ENCODE measurements around the gene TARS1. TPM values are rescaled to one million over a fixed set of nuclear protein-coding genes. Genes with fewer than 3 reads are reported as not detected.

Gene TARS1
- polyA plus RNA-seq, 4 donors: 114 to 144 (median 135) TPM

GRCh38 chr5:33438996-33439395 lies 1.8 kb upstream of the TARS1 start:
- DNase-seq (ENCODE audit: low read depth in 4 of 4, low spot score in 2 of 4): no peak

DNA sequence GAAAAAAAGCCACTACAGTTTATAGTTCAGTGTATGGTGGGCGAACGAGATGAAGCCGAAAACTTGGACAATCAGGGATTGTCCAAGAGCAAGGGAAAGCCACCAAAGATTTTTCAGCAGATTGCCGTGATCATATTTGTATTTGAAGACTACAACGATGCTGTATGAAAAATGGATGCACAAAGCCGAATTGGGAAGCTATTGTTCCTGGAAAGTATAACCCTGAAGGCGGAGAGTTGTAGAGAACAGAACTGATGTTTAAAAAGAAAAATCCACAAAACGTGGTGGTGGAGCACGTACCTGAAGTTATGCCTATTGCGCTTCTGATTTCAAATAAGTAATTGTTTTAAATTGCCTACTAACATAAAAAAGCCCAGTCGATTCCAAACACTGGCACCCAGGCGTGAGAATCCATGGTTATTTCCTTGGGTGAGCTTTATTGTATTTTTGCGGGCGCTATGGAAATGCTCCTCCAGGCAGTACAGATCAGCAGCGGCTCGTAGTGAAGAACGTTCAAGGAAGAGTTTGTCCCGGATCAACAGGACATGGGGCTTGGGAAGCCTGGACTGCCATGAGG lies 772 bp upstream of the TARS1 start:
- no peak for DNase-seq (ENCODE audit: low read depth in 4 of 4, low spot score in 2 of 4)

DNA sequence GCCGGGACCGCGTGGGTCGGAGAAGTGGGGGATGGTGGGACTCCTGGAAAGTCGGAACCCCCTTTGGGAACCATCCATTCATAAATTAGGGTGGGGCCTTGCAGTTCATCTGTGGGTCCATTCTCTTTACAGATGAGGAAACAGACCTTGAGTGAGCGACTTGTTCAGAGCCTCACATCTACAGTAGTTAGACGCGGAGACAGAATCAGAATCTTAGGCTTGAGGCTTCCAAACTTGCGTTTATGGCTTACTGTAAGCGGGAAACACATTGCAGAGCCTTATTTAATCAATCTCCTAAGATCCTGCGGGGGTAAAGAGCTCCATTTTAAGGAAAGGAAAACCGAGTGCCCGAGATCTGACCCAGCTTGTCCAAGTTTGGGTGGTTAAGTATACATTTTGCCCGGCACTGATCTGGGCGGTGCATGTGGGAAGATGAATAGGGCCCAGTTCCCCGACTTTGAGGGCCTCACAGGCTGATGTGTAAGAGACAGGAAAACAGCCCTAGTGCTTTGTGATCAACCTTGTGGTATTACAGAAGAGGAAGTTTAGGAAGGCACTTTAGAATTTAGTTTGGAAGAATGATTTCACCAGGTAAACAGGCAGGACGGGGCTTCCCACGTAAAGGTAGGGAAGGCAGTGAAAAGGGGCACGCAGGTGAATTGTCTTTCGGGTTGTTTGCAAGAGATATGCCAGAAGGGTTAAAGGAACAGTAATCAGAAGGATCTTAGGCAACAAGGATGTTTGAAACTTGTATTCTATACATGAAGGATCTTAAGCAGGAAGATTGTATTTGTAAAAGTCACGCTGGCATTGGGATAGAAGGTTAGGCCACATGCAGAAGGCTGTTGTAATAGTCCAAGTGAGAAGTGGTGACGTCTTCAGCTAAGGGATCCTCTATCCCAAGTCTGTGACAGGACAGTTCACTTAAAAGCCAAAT lies 744 bp downstream of the TARS1 start:
- peak in 2 of 4 donors; percentile 23 to 24 for DNase-seq (ENCODE audit: low read depth in 4 of 4, low spot score in 2 of 4)

- DNase-seq (ENCODE audit: low read depth in 4 of 4, low spot score in 2 of 4): no peak
Measured at GRCh38 chr5:33444542-33444941, 3.8 kb downstream of the TARS1 start.

- no peak for DNase-seq (ENCODE audit: low read depth in 4 of 4, low spot score in 2 of 4)
Measured at GRCh38 chr5:33445798-33446197, 5.0 kb downstream of the TARS1 start.

DNA sequence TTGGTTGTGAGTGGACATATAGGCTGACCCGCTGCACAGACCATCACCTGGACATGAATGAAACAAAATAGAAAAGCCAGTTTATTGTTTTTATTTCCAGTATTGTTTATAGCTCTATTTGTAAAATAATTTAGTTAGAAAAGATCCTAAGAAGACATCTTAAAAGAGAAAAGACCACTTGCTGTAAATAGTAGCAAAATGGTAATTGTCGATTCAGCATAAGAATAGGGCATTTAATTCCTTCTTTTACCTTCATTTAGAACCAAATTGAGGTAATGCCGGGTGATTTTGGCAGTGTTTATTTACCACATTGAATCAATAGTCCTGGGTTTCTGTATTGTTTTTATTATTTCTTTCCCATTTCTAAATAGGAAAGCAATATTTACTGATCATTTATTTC lies 7.4 kb downstream of the TARS1 start:
- no peak for DNase-seq (ENCODE audit: low read depth in 4 of 4, low spot score in 2 of 4)

DNA sequence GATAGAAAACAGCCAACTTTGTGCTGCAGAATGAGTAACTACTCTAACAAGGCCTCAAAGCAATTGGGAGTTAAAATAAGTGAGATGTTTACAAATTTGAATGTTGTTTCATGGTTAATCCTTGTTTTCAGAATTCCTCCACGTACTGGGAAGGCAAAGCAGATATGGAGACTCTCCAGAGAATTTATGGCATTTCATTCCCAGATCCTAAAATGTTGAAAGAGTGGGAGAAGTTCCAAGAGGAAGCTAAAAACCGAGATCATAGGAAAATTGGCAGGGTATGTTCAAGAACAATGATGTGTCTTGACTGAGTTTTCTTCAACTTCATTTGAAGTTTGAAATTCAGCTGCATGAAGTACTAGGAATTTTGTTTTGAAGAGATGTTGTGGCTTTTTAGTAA lies 16.4 kb downstream of the TARS1 start:
- no peak for DNase-seq (ENCODE audit: low read depth in 4 of 4, low spot score in 2 of 4)

- no peak for DNase-seq (ENCODE audit: low read depth in 4 of 4, low spot score in 2 of 4)
Measured at GRCh38 chr5:33457817-33458216, 17.1 kb downstream of the TARS1 start.

DNA sequence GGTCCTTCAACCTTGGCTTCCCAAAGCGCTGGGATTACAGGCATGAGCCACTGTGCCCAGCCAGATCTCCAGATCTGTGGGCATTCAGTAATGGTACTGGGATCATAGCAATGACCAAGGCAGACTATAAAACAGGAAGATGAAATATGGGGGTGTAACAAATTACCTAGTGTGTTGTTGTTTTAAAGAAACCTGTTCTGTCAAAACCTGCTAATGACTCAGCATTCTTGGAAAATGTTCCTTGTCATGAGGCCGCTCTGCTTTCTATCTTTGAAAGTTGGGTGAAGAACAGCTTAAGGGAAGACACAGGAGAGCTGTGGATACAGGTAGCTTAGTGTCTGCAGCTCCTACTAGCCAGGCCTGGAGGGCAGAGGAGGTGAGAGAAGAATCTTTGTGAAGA lies 19.4 kb downstream of the TARS1 start:
- no peak for DNase-seq (ENCODE audit: low read depth in 4 of 4, low spot score in 2 of 4)

DNA sequence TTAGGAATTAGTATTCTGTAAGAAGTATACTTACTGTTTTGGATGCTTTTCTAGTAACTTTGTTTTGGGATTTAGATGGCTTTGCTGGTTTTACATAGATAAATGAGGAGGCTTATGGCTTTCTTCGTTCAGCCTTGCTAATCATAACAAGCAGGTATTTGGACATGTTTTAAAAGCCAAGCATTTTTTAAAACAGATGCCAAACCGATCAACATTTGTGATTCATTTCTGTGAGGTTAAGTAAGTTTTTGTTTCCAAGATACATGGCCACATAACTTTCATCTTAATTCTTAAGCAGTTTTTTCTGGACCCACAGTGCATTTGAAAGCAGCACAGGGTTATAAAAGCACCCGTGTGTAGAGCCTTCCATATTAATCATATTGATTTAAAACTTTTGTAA lies 21.7 kb downstream of the TARS1 start:
- no peak for DNase-seq (ENCODE audit: low read depth in 4 of 4, low spot score in 2 of 4)

DNA sequence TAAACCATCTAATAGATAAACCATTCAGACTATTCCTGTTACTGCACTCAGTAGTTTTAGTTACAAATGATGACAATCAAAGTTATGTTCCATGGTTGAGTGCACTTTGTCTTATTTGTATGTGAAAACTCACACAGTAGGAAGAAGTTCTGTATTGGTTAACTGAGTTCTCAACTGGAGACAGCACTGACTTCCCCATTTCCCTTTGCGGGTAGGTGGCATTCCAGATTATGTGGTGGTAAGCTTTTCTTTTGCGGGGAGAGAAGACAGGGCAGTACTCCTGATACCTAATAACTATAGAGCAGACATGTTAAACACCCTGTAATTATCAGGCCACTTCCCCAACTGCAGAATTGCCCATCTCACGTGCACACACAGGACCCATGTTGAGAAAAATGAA lies 24.4 kb downstream of the TARS1 start:
- DNase-seq (ENCODE audit: low read depth in 4 of 4, low spot score in 2 of 4): no peak

DNA sequence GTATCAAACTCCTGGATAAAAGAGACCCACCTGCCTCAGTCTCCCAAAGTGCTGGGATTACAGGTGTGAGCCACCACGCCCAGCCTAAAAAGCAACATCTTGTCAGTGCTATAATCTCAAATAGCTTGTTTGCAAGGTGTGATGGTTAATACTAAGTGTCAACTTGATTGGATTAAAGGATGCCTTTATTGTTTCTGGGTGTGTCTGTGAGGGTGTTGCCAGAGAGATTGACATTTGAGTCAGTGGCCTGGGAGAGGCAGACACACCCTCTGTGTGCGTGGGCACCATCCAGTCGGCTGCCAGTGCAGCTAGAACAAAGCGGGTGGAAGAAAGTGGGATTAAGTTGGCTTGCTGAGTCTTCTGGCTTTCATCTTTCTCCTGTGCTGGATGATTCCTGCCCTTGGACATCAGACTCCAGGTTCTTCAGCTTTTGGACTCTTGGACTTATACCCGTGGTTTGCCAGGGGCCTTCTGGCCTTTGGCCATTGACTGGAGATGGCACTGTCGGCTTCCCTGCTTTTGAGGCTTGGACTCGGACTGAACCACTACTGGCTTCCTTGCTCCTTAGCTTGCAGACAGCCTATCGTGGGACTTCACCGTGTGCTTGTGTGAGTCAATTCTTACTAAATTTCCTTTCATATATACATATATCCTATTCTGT lies 28.1 kb downstream of the TARS1 start:
- DNase-seq (ENCODE audit: low read depth in 4 of 4, low spot score in 2 of 4): no peak

DNA sequence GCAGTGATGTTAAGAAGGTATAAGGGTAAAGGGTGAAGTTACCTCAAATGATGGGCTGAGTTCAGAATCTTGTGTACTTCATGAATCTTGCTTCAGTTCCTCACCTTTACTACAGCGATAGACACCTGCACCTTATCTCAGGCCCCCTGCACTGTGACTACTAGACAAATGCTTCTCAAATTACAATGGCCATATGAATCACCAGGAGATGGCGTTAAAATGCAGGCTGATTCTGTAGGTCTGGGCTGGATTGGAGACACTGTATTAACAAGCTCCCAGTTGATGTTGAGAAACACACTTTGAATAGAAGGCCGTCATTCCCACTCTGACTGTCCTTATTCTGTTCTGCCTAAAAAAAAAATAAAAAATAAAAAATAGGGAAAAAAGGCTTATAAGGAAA lies 29.8 kb downstream of the TARS1 start:
- no peak for DNase-seq (ENCODE audit: low read depth in 4 of 4, low spot score in 2 of 4)

- DNase-seq (ENCODE audit: low read depth in 4 of 4, low spot score in 2 of 4): no peak
Measured at GRCh38 chr5:33472805-33473409, 32.1 kb downstream of the TARS1 start.

DNA sequence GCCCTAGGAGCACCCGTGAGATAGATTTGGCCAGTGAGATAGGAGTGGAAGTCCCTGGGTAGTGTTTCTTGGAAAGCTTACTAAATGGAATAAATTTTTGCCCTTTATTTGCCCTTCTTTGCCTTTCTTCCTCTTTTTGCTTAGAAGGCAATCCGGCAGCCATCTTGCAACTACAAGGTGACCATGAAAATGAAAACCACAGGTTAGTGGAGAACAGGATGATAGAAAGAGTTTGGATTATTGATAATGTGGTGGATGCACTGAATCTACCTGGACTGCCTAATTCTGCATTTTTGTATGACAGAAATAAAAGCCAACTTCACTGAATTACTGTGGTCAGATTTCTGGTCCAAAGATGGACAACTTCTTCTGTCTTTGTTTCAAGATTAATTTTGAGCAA lies 33.2 kb downstream of the TARS1 start:
- DNase-seq (ENCODE audit: low read depth in 4 of 4, low spot score in 2 of 4): no peak

DNA sequence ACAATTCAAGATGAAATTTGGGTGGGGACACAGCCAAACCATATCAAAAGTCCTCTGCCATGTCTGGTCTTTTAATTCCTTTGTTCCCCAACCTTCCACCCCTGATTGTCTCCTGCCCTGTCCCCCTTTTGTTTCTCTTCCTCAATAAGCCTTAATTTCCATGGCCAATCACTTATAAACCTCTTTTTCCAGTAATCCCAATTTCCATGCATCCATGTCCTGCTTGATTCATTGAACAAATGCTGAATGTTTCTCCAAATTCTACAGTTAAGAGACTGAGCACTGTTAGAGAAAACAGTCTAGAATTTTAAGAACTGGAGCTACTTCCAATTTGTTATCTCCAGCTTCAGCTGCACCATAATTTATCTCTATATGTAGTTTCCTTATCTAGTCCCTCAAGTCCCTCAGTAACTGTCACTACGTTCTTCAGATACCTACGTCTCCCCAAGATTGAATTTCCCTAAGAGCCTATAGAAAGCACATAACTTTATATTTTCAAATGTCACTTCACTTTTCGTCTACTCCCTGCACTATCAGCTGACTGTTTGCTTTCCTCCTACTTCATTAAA lies 34.2 kb downstream of the TARS1 start:
- no peak for DNase-seq (ENCODE audit: low read depth in 4 of 4, low spot score in 2 of 4)

DNA sequence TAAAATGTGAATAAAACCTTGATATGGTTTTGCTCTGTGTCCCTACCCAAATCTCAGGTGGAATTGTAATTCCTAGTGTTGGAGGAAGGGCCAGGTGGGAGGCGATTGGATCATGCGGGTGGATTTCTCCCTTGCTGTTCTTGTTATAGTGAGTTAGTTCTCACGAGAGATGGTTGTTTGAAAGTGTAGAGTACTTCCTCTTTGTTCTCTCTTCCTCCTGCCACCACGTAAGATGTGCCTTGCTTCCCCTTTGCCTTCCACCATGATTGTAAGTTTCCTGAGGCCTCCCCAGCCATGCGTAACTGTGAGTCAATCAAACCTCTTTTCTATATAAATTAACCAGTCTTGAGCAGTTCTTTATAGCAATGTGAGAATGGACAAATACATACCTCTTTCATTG lies 34.9 kb downstream of the TARS1 start:
- DNase-seq (ENCODE audit: low read depth in 4 of 4, low spot score in 2 of 4): no peak

DNA sequence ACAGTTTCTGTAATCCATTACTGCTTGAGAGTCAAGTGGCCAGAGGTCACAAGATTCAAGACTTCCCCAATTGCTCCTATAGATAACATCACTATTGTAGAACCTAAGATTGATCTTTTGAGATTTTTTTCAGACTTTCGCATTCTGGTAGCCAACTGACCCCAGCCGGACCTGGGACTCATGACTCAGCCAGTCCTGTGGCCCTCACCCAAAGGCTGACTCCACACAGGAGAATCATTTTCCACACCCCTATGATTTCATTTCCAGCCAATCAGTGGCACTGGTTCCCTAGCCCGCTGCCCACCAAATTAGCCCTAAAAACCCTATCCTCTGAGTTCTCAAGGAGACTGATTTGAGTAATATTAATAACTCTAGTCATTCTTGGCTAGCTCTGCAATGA lies 36.2 kb downstream of the TARS1 start:
- DNase-seq (ENCODE audit: low read depth in 4 of 4, low spot score in 2 of 4): no peak

DNA sequence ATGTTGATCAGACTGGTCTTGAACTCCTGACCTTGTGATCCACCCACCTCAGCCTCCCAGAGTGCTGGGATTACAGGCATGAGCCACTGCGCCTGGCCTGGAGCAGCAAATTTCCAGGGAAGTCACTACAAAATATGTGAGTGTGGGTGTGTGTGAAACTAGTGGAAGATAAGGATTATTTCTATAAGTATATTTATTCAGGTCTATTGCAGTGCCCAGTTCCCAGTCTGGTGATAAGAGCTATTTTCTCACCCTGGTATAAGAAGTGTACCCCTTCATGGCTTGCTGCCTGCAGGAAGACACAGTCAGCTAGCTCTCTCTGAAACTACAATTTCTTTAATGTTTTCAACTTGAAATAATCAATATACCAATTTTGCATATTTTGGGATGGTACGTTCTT lies 37.1 kb downstream of the TARS1 start:
- DNase-seq (ENCODE audit: low read depth in 4 of 4, low spot score in 2 of 4): no peak

DNA sequence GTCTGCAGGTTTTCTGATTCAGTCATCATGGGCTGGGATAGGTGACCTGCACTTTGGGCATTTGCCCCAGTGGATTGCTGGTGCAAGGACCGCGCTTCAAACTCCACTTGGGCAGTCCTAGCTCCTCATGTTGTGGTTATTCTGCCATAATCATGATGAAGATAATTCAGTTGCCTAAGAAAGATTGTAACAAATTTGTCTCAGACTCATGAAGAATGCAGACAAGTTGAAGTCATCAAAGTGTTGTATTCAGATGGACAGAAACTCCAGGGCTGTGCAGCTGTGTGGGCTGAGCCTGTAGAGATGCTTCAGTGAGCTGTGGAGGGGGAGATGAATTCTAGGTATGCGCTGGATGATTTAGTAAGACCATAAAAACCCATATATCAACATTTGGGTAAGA lies 38.5 kb downstream of the TARS1 start:
- DNase-seq (ENCODE audit: low read depth in 4 of 4, low spot score in 2 of 4): no peak

DNA sequence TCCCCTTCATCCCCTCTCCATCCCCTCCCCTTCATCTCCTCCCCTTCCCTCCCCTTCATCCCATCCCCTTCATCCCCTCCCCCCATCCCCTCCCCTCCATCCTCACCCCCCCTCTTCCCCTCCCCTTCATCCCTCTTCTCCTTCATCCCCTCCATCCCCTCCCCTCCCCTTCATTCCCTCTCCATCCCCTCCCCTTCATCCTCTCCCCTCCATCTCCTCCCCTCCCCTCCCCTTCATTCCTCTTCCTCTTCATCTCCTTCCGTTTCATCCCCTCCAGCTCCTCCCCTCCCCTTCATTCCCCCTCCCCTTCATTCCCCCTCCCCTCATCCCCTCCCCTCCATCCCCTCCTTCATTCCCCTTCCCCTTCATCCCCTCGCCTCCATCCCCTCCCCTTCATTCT lies 40.1 kb downstream of the TARS1 start:
- DNase-seq (ENCODE audit: low read depth in 4 of 4, low spot score in 2 of 4): no peak
